PC-3 (cell line): ENCODE measurements around the gene LSM8. TPM values are rescaled to one million over a fixed set of nuclear protein-coding genes. Genes with fewer than 3 reads are reported as not detected.
"Not testable (repeated sequence)": the region's sequence is repeated elsewhere in the genome, so short reads cannot be mapped to it uniquely, and the experiment has no call there.

ENCODE experiments used
- ATAC-seq: fragments of 200-7000 bp; cut with Tn5 transposase; 2 replicates; pipeline ENCODE4 v1.9.1; 2020; ENCODE audit warnings: mild to moderate bottlenecking, moderate library complexity
- Bru-seq: library from RNA; stranded (reverse); fragments of 400-500 nt; gene quantifications from one replicate; lab custom pipeline; 2021; lab: Mats Ljungman, UMichigan
- BruChase-seq, 2 experiments: library from RNA; stranded (reverse); fragments of 400-500 nt; gene quantifications; one replicate each; lab custom pipeline; 2021; lab: Mats Ljungman, UMichigan
- BruUV-seq: library from RNA; stranded (reverse); fragments of 400-500 nt; replicated peaks from 2 replicates; lab custom pipeline; 2021; lab: Mats Ljungman, UMichigan
- CTCF ChIA-PET: fragments of 300-600 bp; sonication (Branson Sonifier 250); formaldehyde crosslinking; loops from one replicate; lab custom pipeline; 2022; ENCODE audit warnings: antibody characterized with exemption; lab: Charles Lee
- POLR2A ChIA-PET: fragments of 300-600 bp; sonication (Branson Sonifier 250); formaldehyde crosslinking; loops from one replicate; lab custom pipeline; 2022; ENCODE audit warnings: antibody characterized with exemption; ENCODE audit not compliant: unreplicated experiment; lab: Charles Lee
- DNase-seq: peaks from one replicate; pipeline ENCODE4 v3.0.0-alpha.2; 2015
- H2AFZ ChIP-seq: fragments of 300-600 bp; sonication (generic); 2 replicates; pipeline ENCODE4 v1.6.0; 2016; ENCODE audit warnings: antibody characterized with exemption, low read length
- H3F3A ChIP-seq: fragments of 300-600 bp; sonication (generic); one replicate; pipeline ENCODE4 v1.6.0; 2017; ENCODE audit warnings: antibody characterized with exemption, low read length, control low read depth, mild to moderate bottlenecking; ENCODE audit not compliant: unreplicated experiment
- H3K27ac ChIP-seq: fragments of 300-600 bp; sonication (generic); 2 replicates; pipeline ENCODE4 v1.5.1; 2016; ENCODE audit warnings: mild to moderate bottlenecking, low read length
- H3K27me3 ChIP-seq: fragments of 300-600 bp; sonication (generic); 2 replicates; pipeline ENCODE4 v1.6.1; 2016; ENCODE audit warnings: low read length, mixed read lengths
- H3K36me3 ChIP-seq: fragments of 300-600 bp; sonication (generic); 2 replicates; pipeline ENCODE4 v1.6.1; 2016; ENCODE audit warnings: low read depth, mixed run types, low read length, mixed read lengths
- H3K4me1 ChIP-seq: fragments of 300-600 bp; sonication (generic); 2 replicates; pipeline ENCODE4 v1.5.1; 2016; ENCODE audit warnings: low read length; ENCODE audit not compliant: insufficient read depth
- H3K4me2 ChIP-seq: fragments of 300-600 bp; sonication (generic); 2 replicates; pipeline ENCODE4 v1.6.0; 2016; ENCODE audit warnings: low read length
- H3K4me3 ChIP-seq: fragments of 300-600 bp; sonication (generic); 2 replicates; pipeline ENCODE4 v1.5.1; 2016; ENCODE audit warnings: mild to moderate bottlenecking, low read length, mixed read lengths
- H3K79me2 ChIP-seq: fragments of 300-600 bp; sonication (generic); 2 replicates; pipeline ENCODE4 v1.6.1; 2017; ENCODE audit warnings: low read length, mixed read lengths
- H3K9ac ChIP-seq: fragments of 300-600 bp; sonication (generic); 2 replicates; pipeline ENCODE4 v1.6.0; 2016; ENCODE audit warnings: mild to moderate bottlenecking, low read length
- H3K9me2 ChIP-seq: fragments of 300-600 bp; sonication (generic); replicated peaks from 2 replicates; pipeline ENCODE4 v1.6.1; 2016; ENCODE audit warnings: mixed run types, low read length, mixed read lengths
- H3K9me3 ChIP-seq: fragments of 300-600 bp; sonication (generic); 2 replicates; pipeline ENCODE4 v1.6.1; 2016; ENCODE audit warnings: low read length, mixed read lengths
- H4K20me1 ChIP-seq: fragments of 300-600 bp; sonication (generic); 2 replicates; pipeline ENCODE4 v1.6.1; 2016; ENCODE audit warnings: low read length, mixed read lengths
- EZH2 ChIP-seq: fragments of 300-600 bp; sonication (generic); IDR thresholded peaks from one replicate; pipeline ENCODE4 v1.6.1; 2017; ENCODE audit warnings: antibody characterized with exemption, mild to moderate bottlenecking, low read length; ENCODE audit not compliant: unreplicated experiment
- EZH2phosphoT487 ChIP-seq: fragments of 300-600 bp; sonication (generic); IDR thresholded peaks from 2 replicates; pipeline ENCODE4 v1.6.1; 2018; ENCODE audit warnings: mild to moderate bottlenecking, antibody characterized with exemption, low read length, borderline replicate concordance
- intact Hi-C: fragments of 100-400 bp; cut with micrococcal nuclease; formaldehyde crosslinking; loops from 2 replicates; pipeline ENCODE4 v1.9.0; 2023
- long read RNA-seq: library from polyadenylated mRNA; unstranded; transcript quantifications from one replicate; pipeline ENCODE4 v2.0.0, GENCODE V29; 2021; ENCODE audit not compliant: unreplicated experiment
- total RNA-seq: library from RNA; depleted of rRNA; stranded (reverse); fragments of >200 nt; gene quantifications from 2 replicates; pipeline ENCODE4 v1.2.3, GENCODE V29; 2014; rRNA removed
- TF ChIP-seq, protein P1 (sequence below): fragments of 300-600 bp; sonication (generic); conservative IDR thresholded peaks from 2 replicates; pipeline ENCODE4 v1.5.1; 2017; ENCODE audit warnings: antibody characterized with exemption, low read depth, mild to moderate bottlenecking, low read length

Gene LSM8
- total RNA-seq (41.2 and 55.1 TPM in 2 replicates), Bru-seq, nascent RNA (percentile 93 among the genes with signal in this experiment), BruChase-seq, experiment 1, labeled RNA remaining after a 6-hour chase (percentile 83 among the genes with signal in this experiment), BruChase-seq, experiment 2, labeled RNA remaining after a 2-hour chase (percentile 87 among the genes with signal in this experiment)
- long read RNA-seq, transcript LSM8-201 (4 exons, 1,305 nt): major isoform, 21 of 29 reads
- long read RNA-seq, partial matches to known transcripts: 1 of 29 reads
- long read RNA-seq, other reads (novel, unspliced or antisense): 4 of 29 reads

DNA sequence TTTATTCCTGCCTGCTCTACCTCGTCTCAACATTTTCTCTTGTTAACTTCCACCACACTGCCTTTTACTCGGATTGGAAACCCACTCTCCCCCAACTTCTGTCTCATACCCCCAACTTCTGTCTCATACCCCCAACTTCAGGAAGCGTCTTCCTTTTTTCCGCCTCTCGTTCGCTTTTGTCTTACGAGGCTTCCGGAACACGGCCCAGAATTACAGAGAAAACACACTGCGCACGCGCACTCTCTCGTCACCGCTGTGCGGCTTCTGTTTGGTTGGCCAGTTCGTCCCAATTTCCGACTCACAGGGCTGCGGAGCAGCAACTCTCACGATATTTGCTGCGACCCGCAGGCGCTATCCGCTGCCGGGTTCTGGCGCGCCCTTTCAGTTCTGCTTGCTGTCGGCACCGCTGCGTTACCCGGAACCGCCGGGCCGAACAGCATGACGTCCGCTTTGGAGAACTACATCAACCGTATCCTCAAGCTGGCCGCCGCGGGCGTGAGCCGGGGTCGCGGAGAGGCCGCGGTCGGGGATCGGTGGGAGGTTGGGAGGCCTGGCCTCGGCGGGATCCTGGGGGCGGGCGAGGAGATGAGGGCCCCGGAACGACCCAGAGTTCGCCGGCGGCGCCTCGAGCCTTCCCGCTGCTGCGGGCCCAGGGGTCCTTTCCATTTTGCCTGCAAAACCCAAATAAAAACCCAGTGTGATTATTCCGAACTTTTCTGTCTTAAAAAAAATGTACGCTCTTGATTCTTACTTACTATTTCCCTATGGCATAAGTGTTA, at the start of gene LSM8:
TSS of gene LSM8 (plus strand) at position 379 of the 779 bp plus-strand sequence. CDS start at position 439, 60 bp downstream.
- POLR2A ChIA-PET: interaction anchor here (0.5 to 0.6 kb wide), 2 partner anchors 105 to 338 kb away, joined by 3 to 4 read pairs; no protein-coding TSS in a partner anchor
- Histone ChIP-seq H3K9me2 (no peaks in the 10 kb centered on the region), H3K4me1 (peaks cover 21% of the 10 kb centered on the region; the same call in 1 of the 2 replicates), H3K79me2 (peaks cover 49% of the 10 kb centered on the region), H2AFZ (peak within 1 kb of the TSS; percentile 93), H3K9me3 (no peaks in the 10 kb centered on the region), H3F3A (no peaks in the 10 kb centered on the region), H3K27me3 (no peaks in the 10 kb centered on the region), H4K20me1 (no peaks in the 10 kb centered on the region), H3K36me3 (peaks cover 19% of the 10 kb centered on the region; the same call in 1 of the 2 replicates), H3K9ac (peak within 1 kb of the TSS; percentile 99), H3K4me3 (peak within 1 kb of the TSS; percentile 100), H3K4me2 (peak within 1 kb of the TSS; percentile 97), H3K27ac (peak within 1 kb of the TSS; percentile 61)
- ATAC-seq (peak; percentile 97), DNase-seq (peak; percentile 98)
- TF ChIP-seq EZH2 (no peak), EZH2phosphoT487 (no peak)
- TF ChIP-seq, protein P1, sequence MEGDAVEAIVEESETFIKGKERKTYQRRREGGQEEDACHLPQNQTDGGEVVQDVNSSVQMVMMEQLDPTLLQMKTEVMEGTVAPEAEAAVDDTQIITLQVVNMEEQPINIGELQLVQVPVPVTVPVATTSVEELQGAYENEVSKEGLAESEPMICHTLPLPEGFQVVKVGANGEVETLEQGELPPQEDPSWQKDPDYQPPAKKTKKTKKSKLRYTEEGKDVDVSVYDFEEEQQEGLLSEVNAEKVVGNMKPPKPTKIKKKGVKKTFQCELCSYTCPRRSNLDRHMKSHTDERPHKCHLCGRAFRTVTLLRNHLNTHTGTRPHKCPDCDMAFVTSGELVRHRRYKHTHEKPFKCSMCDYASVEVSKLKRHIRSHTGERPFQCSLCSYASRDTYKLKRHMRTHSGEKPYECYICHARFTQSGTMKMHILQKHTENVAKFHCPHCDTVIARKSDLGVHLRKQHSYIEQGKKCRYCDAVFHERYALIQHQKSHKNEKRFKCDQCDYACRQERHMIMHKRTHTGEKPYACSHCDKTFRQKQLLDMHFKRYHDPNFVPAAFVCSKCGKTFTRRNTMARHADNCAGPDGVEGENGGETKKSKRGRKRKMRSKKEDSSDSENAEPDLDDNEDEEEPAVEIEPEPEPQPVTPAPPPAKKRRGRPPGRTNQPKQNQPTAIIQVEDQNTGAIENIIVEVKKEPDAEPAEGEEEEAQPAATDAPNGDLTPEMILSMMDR: no peak
- CTCF ChIA-PET: no interaction called here
- intact Hi-C loops: loop anchor here (2.0 to 5.0 kb wide), 2 partner anchors 232 to 311 kb away; partner anchors contain the start of gene CTTNBP2
- no TSS peak for BruUV-seq

DNA sequence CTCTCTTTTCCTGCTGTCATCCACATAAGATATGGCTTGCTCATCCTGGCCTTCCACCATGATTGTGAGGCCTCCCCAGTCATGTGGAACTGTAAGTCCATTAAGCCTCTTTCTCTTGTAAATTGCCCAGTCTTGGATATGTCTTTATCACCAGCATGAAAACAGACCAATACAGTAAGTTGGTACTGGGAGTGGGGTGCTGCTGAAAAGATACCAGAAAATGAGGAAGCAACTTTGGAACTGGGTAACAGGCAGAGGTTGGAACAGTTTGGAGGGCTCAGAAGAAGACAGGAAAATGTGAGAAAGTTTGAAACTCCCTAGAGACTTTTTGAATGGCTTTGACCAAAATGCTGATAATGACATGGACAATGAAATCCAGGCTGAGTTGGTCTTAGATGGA, 49.5 kb upstream of the LSM8 start:
- H3K9ac ChIP-seq, H2AFZ ChIP-seq, ATAC-seq, H3K9me3 ChIP-seq, POLR2A ChIA-PET, H3K36me3 ChIP-seq, H3K4me2 ChIP-seq, H3F3A ChIP-seq, CTCF ChIA-PET, H3K9me2 ChIP-seq, H3K27ac ChIP-seq, BruUV-seq, H3K4me3 ChIP-seq, intact Hi-C loops, H3K79me2 ChIP-seq, H3K4me1 ChIP-seq, H4K20me1 ChIP-seq, H3K27me3 ChIP-seq, DNase-seq: not testable (repeated sequence)

DNA sequence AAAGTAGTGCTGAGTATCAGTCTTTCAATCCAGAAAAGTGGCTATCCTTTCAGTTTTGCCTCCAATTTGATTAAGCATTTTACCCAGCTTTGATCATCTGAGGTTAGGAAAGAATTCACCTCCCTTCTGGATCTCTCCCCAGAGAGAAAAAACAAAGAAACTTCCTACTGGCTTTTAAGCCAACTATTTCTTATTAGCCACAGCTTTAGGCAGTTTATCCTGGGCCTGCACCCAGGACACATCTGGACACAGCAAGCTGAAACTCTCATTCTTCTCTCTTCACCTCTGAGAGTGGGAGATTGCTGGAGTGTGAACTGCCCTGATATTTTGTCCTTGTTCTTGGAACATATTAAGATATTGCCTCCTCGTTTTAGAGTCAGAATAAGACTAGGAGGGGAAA, 43.5 kb upstream of the LSM8 start:
- no peaks in the 10 kb centered on the region for H3K27me3 ChIP-seq
- DNase-seq: no peak
- ChIA-PET POLR2A (no interaction called here), CTCF (no interaction called here)
- no peak overlapping the region for H2AFZ ChIP-seq
- H3K4me3 ChIP-seq: no peak overlapping the region
- no peaks in the 10 kb centered on the region for H3K79me2 ChIP-seq
- no peak for ATAC-seq
- H3K9me3 ChIP-seq: no peaks in the 10 kb centered on the region
- no peaks in the 10 kb centered on the region for H3K36me3 ChIP-seq
- H3K9me2 ChIP-seq: no peaks in the 10 kb centered on the region
- no peaks in the 10 kb centered on the region for H3F3A ChIP-seq
- no peak overlapping the region for H3K9ac ChIP-seq
- no peak overlapping the region for H3K4me2 ChIP-seq
- no peak overlapping the region for H3K27ac ChIP-seq
- intact Hi-C loops: no loop called here
- no peaks in the 10 kb centered on the region for H3K4me1 ChIP-seq
- no TSS peak for BruUV-seq
- no peaks in the 10 kb centered on the region for H4K20me1 ChIP-seq
- TF ChIP-seq, protein P1: no peak
- no peak for TF ChIP-seq EZH2phosphoT487
- TF ChIP-seq EZH2: no peak
